Ureter (tissue), 1 donor: Measurements from ENCODE around the gene TMEM236. TPM values are rescaled to one million over a fixed set of nuclear protein-coding genes. Genes with fewer than 3 reads are reported as not detected.

Source experiments
- DNase-seq: peaks from one replicate; pipeline ENCODE4 v3.0.0-alpha.2; 2020; ENCODE audit warnings: low spot score
- total RNA-seq: library from RNA; stranded (reverse); gene quantifications from one replicate; pipeline ENCODE4 v1.2.4, GENCODE V29; 2023
- donor health status: DM: yes; HTN: yes; CAD: no.

TMEM236 gene
- total RNA-seq, 1 donor from 2014 or later, result 0.49 TPM

DNA sequence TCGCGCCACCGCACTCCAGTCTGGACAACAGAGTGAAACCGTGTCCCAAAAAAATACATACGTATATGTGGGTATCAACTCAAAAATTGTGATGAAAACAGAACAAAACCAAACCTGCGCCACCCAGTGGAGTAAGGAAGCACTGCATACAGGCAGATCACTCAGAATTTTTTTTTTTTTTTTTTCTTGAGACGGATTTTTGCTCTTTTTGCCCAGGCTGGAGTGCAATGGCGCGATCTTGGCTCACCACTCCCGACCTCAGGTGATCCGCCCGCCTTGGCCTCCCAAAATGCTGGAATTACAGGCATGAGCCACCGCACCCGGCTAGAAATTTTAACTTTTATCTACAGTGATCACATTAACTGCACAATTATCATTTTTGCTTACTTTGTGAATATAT, 9.1 kb upstream of the TMEM236 start:
- DNase-seq, result peak; percentile 53

DNA sequence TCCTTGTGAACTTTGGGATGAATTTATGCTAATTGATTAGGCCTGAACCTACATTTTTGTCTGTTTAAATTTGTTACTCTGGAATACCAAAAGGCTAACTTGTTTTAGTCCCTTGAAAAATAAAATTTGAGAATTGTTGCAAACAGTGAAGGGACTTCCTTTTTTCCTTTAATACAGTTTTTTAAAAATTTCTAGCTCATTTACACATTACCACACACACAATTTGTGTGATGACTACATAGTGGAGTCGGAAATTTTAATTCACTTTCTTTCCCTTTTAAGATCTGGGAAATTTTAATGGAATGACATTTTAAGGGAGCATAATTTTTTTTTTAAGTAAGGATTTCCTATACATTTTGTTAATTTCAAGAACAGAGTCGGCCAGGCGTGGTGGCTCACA, 8.6 kb upstream of the TMEM236 start:
- DNase-seq, result no peak

DNA sequence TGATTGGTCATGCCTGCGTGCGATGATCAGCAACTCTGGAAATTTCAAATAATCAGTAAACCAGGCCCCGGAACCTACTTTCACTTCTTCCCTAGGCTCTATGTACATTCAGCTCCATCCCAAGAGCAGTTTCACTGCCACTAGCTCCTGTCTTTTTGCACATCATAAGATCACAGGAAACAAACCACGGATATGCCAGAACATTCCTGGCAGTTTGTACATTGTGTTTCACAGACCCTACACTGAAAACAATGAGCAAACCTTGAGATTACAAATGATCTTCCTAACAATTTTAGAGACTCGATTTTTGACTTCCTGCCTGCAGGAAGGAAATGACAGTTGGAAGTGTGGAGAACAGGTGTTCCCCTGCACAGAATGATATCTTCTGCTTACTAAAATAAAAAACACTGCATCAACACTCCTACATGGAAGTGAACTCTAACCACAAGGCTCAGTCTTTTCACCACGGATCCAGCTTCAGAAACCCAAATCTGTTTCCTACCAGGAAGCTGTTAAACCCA, 7.6 kb upstream of the TMEM236 start:
- no peak for DNase-seq

DNA sequence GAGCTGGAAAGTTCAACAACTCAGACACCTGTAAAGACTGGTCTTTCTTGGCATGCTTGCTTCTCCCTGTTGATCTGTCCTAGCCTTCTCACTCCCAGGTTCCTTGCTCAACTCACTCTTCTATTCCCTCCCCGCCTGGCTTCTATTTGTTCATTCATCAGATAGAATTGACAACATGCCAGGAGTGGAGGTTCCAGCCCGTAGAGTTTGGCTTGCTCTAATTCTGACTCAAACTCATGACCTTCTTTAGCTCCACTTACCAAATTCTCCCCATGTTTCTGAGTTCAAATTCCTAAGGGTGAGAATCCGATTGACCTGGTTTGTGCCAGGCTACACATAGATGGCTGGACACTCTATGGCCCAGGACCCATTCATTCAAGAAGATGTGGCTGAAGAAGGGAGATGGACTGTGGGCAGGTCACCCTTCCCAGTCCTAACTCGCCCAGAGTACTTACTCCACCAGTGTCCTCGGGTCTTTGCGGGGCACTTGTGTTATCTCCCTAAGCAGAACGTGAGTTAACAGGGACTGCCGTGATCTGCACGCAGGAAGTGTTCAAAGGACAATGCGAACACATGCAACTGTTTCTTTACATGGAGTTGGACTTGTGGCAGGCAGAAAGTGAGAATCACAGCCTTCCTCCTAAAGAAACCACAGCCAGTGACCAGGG, 4.0 kb upstream of the TMEM236 start:
- DNase-seq, result no peak

DNA sequence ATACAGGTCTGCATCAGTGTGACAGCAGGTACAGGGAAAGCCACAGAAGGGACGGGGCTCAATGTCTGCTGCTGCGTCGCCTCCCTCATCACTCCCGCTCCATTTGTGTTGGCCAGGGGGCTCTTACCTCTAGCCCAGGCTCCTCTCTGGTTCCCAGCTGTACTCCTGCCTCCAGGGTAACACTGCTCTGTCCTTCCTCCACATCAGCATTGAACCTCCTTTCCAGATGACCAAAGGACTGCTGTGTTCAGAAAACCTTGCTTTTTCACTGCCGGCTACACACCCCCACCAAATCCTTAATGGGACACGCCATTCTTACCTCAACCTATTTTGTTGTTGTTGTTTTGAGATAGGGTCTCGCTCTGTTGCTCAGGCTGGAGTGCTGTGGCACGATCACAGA, 2.1 kb upstream of the TMEM236 start:
- no peak for DNase-seq

DNA sequence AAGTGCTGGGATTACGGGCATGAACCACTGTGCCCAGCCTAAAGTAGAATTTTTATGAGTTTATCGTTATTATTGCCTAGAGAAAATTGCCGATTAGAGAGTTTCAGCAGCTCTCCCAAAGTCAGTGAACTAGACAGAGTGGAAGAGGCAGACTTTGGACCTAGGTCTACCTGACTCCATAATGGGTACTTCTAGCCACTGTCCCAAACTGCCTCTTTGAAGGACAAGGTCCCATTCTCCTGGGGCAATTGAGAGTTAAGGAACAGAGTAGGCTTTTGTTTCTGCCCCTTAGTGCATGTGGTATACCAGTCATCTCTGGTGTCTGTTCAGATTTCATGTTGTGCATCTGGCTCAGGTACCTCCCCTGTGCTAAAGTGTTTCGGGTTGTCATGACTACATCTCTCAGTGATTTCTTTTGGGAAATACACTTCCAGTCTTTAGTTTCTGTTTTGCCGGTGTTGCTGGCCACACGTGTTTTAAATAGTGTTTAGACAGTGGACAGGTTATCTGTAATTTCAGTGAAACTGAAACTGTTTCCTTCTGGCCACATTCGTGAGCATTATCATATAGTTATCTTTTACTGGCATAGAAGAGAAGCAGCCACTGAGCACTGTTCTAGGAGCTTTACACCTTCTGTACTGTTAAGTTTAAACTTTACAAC, 4.7 kb downstream of the TMEM236 start:
- DNase-seq, result no peak

DNA sequence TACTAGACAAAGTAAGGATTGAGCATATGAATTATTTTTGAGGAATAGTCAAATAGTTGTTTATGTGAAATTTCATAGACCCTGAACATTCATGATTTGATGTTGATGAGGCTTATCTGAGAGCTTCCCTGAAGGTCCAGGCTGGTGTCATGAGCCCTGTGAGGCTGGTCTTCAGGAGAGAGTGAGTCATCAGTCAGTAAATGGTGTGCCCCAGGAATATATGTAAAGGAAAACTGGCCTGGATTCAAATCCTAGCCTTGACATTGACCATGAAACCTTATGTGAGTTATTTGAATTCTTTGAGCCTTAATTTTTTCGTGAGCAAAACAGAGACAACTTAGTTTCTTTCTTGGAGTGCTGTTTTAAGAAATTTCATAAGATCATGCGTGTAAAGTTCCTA, 6.2 kb downstream of the TMEM236 start:
- no peak for DNase-seq

DNA sequence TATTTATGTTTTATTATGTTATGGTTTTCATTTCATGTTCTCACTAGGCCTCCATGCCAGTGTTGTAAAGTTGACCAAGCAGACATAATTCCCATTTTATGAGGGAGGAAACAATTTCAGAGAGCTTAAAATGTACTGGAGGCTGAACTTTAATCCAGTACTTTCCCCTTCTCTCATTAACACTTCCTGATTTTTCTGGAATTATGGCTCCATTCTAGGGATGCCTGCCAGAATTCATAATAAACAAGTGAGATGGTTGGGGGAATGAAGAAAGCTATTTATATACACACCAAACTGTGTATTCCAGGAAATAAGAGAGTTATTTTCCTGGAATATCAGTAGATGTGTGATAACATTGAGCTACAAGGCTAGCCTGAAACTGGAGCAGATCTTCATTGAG, 6.9 kb downstream of the TMEM236 start:
- DNase-seq, result no peak

DNA sequence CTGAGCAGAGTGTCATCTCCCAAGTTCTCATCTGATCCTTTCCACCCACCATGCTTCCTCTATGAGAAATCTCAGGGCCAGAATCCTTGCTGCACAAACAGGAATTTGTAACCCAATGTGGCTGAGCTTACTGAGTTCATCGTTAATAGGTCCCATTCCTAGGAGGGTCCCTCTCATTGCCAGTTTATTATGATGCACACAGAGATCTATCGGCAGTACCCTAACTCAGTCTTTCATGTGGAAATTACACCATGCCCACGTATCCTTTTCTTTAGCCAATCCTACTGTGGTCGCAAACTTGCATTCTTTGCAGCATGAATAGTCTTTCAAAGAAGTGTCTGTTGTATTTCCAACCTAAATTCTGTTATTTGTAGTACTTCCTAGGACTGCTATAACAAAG, 12.1 kb downstream of the TMEM236 start:
- no peak for DNase-seq

DNA sequence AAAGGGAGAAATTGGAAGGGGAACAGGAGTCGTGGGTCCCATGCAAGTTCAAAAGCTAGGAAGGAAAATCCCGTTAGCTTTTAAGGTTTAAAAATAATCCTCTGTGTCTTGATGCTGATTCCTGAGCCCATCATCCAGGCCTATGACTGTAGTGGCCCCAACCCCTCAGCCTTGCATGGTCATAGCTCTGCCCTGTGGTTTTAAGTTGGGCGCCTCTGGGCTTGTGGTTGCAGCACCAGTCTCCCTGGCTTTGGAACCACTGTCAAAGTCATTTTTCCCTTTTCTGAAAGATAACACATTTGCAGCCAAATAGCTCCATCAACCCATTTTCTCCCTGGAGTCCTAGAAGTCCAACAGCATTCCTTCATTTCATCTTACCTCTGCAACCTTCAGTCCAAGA, 13.6 kb downstream of the TMEM236 start:
- DNase-seq, result no peak

DNA sequence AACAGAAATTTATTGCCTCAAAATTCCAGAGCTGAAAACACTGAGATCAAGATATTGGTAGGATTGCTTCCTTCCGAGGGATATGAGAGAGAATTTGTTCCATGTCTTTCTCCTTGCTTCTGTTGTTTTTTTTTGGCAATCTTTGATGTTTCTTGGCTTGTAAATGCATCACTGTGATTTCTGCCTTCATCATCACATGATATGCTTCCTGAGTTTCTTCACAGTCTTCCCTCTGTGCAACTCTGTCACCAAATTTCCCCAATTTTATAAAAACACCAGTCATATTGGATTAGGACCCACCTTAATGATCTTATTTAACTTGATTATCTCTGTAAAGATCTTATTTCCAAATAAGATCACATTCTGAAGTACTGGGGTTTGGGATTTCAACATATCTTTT, 14.7 kb downstream of the TMEM236 start:
- no peak for DNase-seq

DNA sequence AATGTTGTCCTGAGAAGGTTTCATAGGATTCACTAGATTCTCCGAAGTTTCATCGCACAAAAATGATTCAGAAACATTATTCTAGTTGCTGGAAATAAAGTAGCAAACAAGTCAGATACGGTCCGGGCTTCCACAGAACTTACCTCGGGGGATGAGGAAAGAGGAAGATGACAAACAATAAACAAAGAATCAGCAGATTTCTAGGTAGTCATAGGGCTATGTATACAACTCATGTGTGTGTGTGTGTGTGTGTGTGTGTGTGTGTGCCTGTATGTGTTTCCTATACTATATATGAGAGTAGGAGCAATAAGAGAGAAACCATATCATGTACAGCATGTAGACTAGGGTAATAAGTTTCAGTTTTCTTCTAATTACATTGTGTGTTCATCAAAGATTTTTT, 16.5 kb downstream of the TMEM236 start:
- DNase-seq, result no peak

DNA sequence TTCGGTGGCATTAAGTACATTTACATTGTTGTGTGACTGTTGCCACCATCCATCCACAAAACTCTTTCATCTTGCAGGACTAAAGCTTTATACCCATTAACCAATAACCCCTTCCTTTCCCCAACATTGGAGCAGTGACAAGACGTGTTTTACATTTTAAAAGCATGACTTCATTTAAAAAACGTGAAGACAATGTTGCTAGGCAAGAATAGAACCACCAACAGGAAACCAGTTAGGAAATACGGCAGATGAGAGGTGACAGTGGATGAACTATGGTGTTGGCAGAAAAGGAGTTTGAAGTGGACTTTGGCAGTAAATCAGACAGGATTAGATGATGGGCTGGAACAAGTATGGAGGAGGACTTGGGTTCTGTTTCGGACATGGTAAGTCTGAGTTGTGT, 17.0 kb downstream of the TMEM236 start:
- no peak for DNase-seq

DNA sequence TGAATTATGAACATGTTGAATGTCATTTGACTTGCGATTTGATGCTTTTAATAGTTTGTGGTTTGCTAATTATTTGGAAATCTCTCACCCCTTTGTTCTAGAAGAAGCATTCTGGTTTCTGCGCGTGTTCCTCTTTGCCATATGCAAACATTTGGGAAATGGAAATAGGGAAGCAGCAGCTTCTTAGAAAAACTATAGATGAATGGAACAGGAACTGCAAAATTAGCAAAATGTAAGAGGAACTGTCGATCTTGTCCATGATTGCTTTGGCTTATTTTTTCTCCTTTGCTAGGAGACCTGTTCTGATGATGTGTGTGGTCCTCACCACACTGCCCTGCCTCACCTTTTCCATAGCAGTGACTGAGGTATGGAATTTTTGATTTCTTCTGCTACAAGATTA, 19.0 kb downstream of the TMEM236 start:
- no peak for DNase-seq

DNA sequence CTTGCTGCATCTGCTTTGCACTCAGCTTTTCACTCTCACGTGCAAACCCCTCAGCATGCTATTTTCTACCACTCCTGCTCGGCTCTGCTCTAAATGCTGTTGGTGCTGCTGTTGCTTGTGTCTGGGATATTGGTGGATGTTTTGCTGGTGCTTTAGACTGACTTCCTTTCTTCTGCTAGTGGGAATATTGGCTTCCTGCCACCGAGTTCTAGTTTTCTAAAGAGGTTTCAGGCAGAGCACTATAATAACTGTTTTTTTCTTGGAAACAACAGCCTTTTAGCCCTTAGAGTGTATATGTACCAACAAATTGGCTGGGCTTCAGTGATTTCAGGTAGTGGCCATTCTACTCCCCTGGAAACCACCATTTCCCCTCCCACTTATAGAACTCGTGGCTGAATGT, 27.8 kb downstream of the TMEM236 start:
- DNase-seq, result no peak

DNA sequence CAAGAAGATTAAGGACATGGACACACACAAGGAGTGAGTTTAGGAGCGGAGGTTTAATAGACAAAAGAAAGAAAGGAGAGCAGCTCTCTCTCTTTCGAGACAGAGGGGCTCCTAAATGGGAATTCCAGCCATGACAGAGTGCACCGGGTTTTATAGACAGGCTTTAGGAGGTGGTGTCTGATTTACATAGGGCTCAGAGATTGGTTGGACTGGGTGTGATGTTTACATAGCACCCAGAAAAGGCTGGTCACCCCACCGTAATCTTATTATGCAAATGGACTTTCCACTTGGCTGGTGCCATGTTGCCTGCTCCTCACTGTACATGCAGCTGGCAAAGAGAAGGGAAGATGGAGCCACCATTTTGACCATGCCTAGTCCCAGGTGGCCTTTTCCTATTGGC, 28.7 kb downstream of the TMEM236 start:
- no peak for DNase-seq

DNA sequence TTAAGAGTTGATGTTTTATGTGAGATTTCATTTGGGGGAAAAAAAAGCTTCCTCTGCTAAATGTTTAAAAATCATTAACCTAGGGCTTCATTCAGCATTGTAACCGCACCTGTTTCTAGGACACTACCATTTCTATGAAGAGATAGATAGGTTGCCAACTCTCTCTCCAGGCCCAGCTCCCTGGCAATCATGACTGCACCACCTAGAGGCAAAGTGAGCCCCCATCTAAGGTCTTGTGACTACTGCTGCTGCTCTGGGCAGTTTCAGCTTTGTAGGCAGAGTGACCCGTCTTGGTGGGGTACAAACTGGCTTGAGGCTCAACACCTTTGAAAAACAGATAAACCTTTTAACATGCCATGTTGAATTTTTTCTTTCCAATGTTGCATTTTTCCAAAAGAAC, 29.9 kb downstream of the TMEM236 start:
- DNase-seq, result no peak

DNA sequence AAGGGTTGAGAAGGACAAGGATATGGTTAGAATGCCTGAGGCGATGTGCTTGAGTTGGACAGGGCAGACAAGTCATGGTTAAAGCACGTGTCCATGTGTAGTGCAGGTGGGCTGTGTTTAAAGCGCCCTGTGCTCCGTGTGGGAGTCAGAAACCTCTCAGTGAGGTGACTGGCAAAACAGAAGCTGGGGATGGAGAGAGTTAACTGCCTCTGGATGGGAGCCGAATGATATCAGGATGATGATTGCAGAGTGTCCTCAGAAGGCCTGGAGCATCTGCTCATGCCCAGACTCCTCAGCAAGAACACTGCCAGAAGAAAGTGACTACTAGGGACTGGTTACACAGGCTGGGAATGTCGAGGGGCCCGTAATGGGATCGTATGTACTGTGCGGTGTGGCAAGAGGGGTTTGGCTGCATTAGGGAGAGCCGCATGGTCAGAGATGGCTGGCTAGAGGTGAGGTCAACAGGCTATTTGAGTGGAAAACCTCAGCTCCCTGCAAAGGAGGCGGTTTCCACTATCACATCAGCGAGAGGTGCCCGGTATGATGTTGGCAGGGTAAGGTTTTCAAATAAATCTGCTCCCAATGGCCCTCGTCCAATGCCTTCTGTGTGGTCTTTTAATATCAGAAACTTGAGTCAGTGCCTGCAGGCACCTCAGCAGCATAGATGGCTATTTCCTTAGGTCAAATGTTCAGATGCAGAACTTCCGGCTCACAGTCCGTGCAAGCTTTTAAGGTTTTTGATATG, 31.1 kb downstream of the TMEM236 start:
- no peak for DNase-seq

DNA sequence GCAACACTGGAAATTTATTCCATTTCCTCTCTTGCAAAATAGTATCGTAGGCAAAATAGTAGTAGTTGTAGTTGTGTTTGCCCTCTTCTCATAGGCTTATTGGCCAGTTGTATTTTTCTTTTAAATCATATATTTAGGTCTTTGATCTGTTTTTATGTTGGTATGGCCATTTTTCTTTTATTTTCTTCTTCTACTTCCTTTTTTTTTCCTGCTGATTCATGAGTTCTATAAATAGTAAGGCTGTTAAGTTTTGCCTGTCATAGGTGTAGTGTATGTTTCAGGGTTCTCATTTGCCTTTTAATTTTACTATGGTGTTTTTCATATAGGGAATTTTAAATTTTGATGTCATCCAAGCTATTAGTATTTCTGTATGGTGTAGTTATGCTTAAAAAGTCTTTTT, 31.8 kb downstream of the TMEM236 start:
- DNase-seq, result no peak

DNA sequence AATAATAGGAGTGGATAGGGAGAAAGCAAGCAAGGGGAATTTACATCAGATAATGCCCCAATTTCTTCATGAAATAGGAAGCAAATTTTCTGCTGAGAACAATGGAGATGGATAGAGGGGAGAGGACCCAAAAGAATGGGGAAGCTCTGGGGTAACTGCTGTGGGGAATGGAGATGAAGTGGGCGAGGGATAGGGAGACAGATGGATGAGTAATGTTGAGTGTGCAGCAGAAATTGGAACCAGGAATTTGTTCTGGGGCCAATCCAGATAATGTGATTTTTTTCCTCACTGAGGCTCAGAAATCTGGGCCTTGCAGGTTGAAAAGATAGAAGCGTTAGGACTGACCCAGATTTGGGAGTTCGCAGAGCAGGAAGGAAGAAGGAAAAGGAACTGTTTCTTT, 32.7 kb downstream of the TMEM236 start:
- no peak for DNase-seq

DNA sequence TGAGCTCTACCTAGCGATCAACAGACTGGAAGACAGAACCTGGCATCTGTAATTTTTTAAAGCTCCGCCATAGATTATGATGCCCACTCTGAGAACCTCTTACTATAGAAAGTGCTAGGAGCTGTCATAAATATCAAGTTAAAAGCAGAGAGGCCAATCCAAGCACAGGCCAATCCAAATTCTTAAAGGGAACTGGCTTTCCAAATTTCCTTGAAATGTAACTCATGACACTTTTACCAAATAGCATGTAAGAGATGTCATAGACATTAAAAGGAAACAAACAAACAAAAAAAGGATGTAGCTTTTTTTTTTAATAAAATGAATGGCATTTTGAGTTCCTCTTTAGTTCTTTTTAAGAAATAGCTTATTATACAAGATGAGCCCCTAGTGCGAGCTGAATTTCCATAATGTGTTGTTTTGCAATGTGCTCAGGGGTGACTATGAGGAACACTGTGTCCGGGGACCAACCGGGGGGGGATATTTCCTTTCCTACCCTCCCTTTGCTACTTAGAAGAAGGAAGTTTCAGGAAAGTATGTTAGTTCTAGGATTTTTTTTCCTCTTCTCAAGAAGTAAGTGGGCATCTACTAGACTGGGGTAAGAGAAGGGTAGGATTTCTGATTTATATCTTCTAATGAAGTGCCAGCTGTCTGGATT, 33.4 kb downstream of the TMEM236 start:
- DNase-seq, result no peak
